ENCODE results near the gene SCIN. TPM values are rescaled to one million over a fixed set of nuclear protein-coding genes. Genes with fewer than 3 reads are reported as not detected.

Gene SCIN
- total RNA-seq, 1 experiment from 2014 or later: 0.22 TPM

GRCh38 chr7:12633582-12633981, 63.1 kb downstream of the SCIN start:
- no peaks in the 10 kb centered on the region for H3K36me3 ChIP-seq (ENCODE audit: control insufficient read depth in 1 of 2, insufficient read depth in 2 of 2, low read length in 2 of 2)
- BruUV-seq (replicated peaks): no TSS peak
- no peak for TF ChIP-seq ZNF274 (IDR thresholded peaks at IDR 0.05; ENCODE audit: low read depth, low read length)
- TF ChIP-seq CBX3 (IDR thresholded peaks at IDR 0.05; ENCODE audit: low read depth): no peak
- no peak for TF ChIP-seq ELF1 (IDR thresholded peaks at IDR 0.05; ENCODE audit: borderline replicate concordance, low read depth)
- TF ChIP-seq, protein P1, sequence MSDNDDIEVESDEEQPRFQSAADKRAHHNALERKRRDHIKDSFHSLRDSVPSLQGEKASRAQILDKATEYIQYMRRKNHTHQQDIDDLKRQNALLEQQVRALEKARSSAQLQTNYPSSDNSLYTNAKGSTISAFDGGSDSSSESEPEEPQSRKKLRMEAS (IDR thresholded peaks at IDR 0.05): no peak
- no peak for TF ChIP-seq EZH2phosphoT487 (IDR thresholded peaks at IDR 0.05; ENCODE audit: borderline replicate concordance)
- no peak for TF ChIP-seq POLR2A (IDR thresholded peaks at IDR 0.05; ENCODE audit: borderline replicate concordance, extremely low read depth, insufficient read depth, insufficient read length)
- no peak for TF ChIP-seq FOSL1 (IDR thresholded peaks at IDR 0.05; ENCODE audit: low read depth)
- ChIA-PET CTCF (no interaction called here), POLR2A (no interaction called here), RAD21 (ENCODE audit: low non-redundant PET in 1 of 2, low total read pairs in 2 of 2, uncharacterized antibody in 2 of 2, unreplicated experiment in 2 of 2) (no interaction called here)
- H3K27me3 ChIP-seq (ENCODE audit: insufficient read depth, low read length): no peaks in the 10 kb centered on the region
- H3K79me2 ChIP-seq (ENCODE audit: insufficient read depth, low read length): no peaks in the 10 kb centered on the region
- no peaks in the 10 kb centered on the region for H3K9me3 ChIP-seq (ENCODE audit: control insufficient read depth in 1 of 2, insufficient read depth in 1 of 2, low read depth in 1 of 2, low read length in 2 of 2)
- H3K9me2 ChIP-seq (ENCODE audit: insufficient read depth): no peaks in the 10 kb centered on the region
- H3K9ac ChIP-seq (ENCODE audit: low read length): no peak overlapping the region
- no peak overlapping the region for H3K4me2 ChIP-seq (ENCODE audit: low read length)
- no peak overlapping the region for H3K4me3 ChIP-seq (replicated peaks in 1 of 2; ENCODE audit: low read depth in 1 of 2, low read length in 2 of 2)
- H3K4me1 ChIP-seq (ENCODE audit: control insufficient read depth in 1 of 2, insufficient read depth in 2 of 2, low read length in 2 of 2): peaks cover 0 to 3% of the 10 kb centered on the region in 2 experiments; a peak in 1 of 4 replicates
- H4K20me1 ChIP-seq (ENCODE audit: insufficient read depth): no peaks in the 10 kb centered on the region
- H3K27ac ChIP-seq (ENCODE audit: low read depth, low read length): no peak overlapping the region
- no peak overlapping the region for H2AFZ ChIP-seq (ENCODE audit: low read depth, low read length, poor library complexity, severe bottlenecking)
- ATAC-seq (no peak), DNase-seq (ENCODE audit: low read depth, low spot score) (no peak)
- intact Hi-C loops (cut with micrococcal nuclease): no loop called here

DNA sequence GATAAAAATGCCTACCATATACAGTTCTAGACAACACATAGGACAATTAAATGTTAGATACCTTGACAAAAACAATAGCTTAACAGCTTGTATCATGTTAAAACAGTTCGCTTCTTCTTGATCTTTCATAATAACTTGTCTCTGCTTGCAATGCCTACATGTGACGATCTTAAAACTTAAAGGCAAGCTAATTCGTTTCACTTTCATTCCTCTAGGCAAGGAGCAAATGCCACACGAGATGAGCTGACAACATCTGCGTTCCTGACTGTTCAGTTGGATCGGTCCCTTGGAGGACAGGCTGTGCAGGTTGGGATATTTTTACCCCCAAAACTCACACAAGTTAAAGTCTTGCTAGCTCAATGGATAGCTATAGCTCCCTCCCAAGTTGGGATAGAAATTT, 65.3 kb downstream of the SCIN start:
- POLR2A ChIA-PET: no interaction called here
- Histone ChIP-seq H3K4me1 (ENCODE audit: control insufficient read depth in 1 of 2, insufficient read depth in 2 of 2, low read length in 2 of 2) (peaks cover 0 to 7% of the 10 kb centered on the region in 2 experiments; a peak in 2 of 4 replicates), H3K9me2 (ENCODE audit: insufficient read depth) (no peaks in the 10 kb centered on the region), H3K36me3 (ENCODE audit: control insufficient read depth in 1 of 2, insufficient read depth in 2 of 2, low read length in 2 of 2) (no peaks in the 10 kb centered on the region), H2AFZ (ENCODE audit: low read depth, low read length, poor library complexity, severe bottlenecking) (no peak overlapping the region), H3K27ac (ENCODE audit: low read depth, low read length) (no peak overlapping the region), H3K4me2 (ENCODE audit: low read length) (no peak overlapping the region), H3K9ac (ENCODE audit: low read length) (no peak overlapping the region), H3K27me3 (ENCODE audit: insufficient read depth, low read length) (no peaks in the 10 kb centered on the region), H3K9me3 (ENCODE audit: control insufficient read depth in 1 of 2, insufficient read depth in 1 of 2, low read depth in 1 of 2, low read length in 2 of 2) (no peaks in the 10 kb centered on the region), H3K79me2 (ENCODE audit: insufficient read depth, low read length) (no peaks in the 10 kb centered on the region), H3K4me3 (replicated peaks in 1 of 2; ENCODE audit: low read depth in 1 of 2, low read length in 2 of 2) (no peak overlapping the region), H4K20me1 (ENCODE audit: insufficient read depth) (no peaks in the 10 kb centered on the region)
- no peak for TF ChIP-seq CBX3 (IDR thresholded peaks at IDR 0.05; ENCODE audit: low read depth)
- no peak for TF ChIP-seq ZNF274 (IDR thresholded peaks at IDR 0.05; ENCODE audit: low read depth, low read length)
- BruUV-seq (replicated peaks): no TSS peak
- RAD21 ChIA-PET (ENCODE audit: low non-redundant PET in 1 of 2, low total read pairs in 2 of 2, uncharacterized antibody in 2 of 2, unreplicated experiment in 2 of 2): interaction anchor here in 1 of 2 experiments (1.1 kb wide), 1 partner anchor 12 kb away, joined by 3 read pairs; no protein-coding TSS in a partner anchor
- intact Hi-C loops (cut with micrococcal nuclease): no loop called here
- ATAC-seq (no peak), DNase-seq (ENCODE audit: low read depth, low spot score) (no peak)
- CTCF ChIA-PET: interaction anchor here (0.8 to 1.1 kb wide), 5 partner anchors 12 to 111 kb away, joined by 3 to 10 read pairs (median 3); no protein-coding TSS in a partner anchor

Data from HCT116 (cell line).